ENCODE data around the gene FUT1. TPM values are rescaled to one million over a fixed set of nuclear protein-coding genes. Genes with fewer than 3 reads are reported as not detected.

Gene FUT1
- total RNA-seq, 4 donors from 2014 or later, result 0.54 to 3.5 (median 2.6) TPM

- TF ChIP-seq CTCF (IDR thresholded peaks at IDR 0.05) (no peak), POLR2AphosphoS5 (IDR thresholded peaks at IDR 0.05) (no peak), EP300 (IDR thresholded peaks at IDR 0.05) (no peak), POLR2A (IDR thresholded peaks at IDR 0.05) (no peak)
- Histone ChIP-seq H3K27me3 (no peaks in the 10 kb centered on the region), H3K36me3 (no peaks in the 10 kb centered on the region), H3K4me3 (peak overlapping the region; percentile 23 to 65), H3K4me1 (peaks cover 0 to 68% (median 43%) of the 10 kb centered on the region in 3 donors), H3K27ac (peak overlapping the region; percentile 66 to 92 (median 86)), H3K9me3 (no peaks in the 10 kb centered on the region)
- 28 to 34% methylated on average over 10 to 17 of the region's 26 CpGs for WGBS, 2 donors (ENCODE audit: low coverage in 1 of 2)
- ATAC-seq, result no peak
Observed at GRCh38 chr19:48714759-48715675, 37.4 kb downstream of the FUT1 start.

- Histone ChIP-seq H3K4me3 (peak overlapping the region; percentile 63 to 65), H3K9me3 (no peaks in the 10 kb centered on the region), H3K27me3 (no peaks in the 10 kb centered on the region), H3K27ac (peak overlapping the region; percentile 66 to 92 (median 86)), H3K4me1 (peaks cover 0 to 59% (median 37%) of the 10 kb centered on the region in 3 donors), H3K36me3 (no peaks in the 10 kb centered on the region)
- ATAC-seq, result peak; percentile 96
- 0% methylated on average over 12 to 13 of the region's 67 CpGs for WGBS, 2 donors (ENCODE audit: low coverage in 1 of 2)
- no peak for TF ChIP-seq EP300 (IDR thresholded peaks at IDR 0.05)
- peak; percentile 50 for TF ChIP-seq POLR2AphosphoS5 (IDR thresholded peaks at IDR 0.05)
- TF ChIP-seq POLR2A (IDR thresholded peaks at IDR 0.05), result peak in 1 of 2 donors; percentile 29
- TF ChIP-seq CTCF (IDR thresholded peaks at IDR 0.05), result peak in 1 of 4 experiments; percentile 30
Observed at GRCh38 chr19:48713864-48714755, 38.3 kb downstream of the FUT1 start.

DNA sequence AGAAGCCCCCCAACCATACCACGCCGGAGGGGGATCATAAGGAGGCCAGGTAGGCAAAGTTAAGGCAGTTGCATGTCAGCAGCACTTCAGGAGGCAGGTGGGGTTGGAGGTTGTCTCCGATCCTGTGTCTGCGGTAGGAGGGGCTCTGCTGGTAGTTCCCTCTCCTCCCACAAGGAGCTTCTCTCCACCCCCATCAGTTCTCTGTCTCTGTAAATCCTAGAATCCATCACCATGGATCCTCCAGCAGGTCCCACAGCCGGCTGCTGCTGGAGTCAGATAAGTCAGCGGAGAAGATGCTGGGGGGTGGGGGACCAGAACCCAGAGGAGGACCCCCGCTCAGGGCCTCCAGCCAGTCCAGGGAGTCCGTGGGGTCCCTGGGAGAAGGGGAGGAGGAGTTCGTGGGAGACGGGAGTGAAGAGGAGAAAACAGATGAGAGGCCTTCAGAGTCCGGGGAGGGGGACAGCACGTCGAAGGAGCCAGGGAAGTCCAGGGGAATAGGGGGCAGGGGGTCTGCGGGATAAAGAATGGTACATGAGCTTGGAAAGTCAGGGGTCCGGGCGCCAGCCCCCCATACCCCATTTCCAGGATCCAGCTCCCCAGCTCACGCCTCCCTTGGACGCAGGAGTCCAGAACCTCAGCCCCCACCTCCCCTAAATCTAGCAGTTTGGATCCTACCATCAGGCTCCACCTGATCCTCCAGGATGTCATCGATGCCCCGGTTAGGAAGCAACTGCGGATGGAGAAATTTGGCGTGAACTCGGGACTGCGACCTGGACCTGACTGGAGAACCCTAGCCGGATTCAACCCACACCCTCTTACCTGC, 39.2 kb downstream of the FUT1 start:
- 23 to 33% methylated on average over 8 to 13 of the region's 25 CpGs for whole genome bisulfite sequencing, 2 donors (ENCODE audit: low coverage in 1 of 2)
- H3K4me1 ChIP-seq, result peaks cover 0 to 50% (median 32%) of the 10 kb centered on the region in 3 donors
- H3K9me3 ChIP-seq, result no peaks in the 10 kb centered on the region
- no peaks in the 10 kb centered on the region for H3K36me3 ChIP-seq
- TF ChIP-seq POLR2A (IDR thresholded peaks at IDR 0.05) (no peak), CTCF (IDR thresholded peaks at IDR 0.05) (no peak), EP300 (IDR thresholded peaks at IDR 0.05) (no peak), POLR2AphosphoS5 (IDR thresholded peaks at IDR 0.05) (no peak)
- no peak for ATAC-seq
- H3K27me3 ChIP-seq, result no peaks in the 10 kb centered on the region
- H3K27ac ChIP-seq, result peak overlapping the region in 3 of 4 donors; percentile 80 to 89 (median 82)
- peak overlapping the region; percentile 63 to 65 for H3K4me3 ChIP-seq

DNA sequence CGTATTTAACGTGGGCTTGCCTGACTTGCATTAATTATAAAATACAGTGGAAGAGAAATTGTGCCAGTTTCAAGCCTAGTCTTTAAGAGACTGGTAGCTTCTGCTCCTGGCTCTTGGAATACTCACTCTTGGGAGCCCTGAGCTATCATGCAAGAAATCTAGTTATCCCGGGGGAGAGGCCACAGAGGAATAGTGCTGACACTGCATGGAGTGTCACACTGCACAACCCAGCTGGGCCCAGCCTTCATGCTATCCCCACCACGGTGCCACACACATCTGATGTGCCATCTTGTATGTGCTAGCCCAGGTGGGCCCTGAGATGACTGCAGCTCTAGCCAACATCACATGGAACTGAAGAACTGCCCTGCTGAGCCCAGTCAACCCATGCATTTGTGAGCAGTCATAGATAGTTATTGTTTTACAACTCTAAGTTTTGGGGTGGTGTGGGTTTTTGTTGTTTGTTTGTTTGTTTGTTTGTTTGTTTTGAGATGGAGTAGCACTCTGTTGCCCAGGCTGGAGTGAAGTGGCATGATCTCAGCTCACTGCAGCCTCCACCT, 41.3 kb downstream of the FUT1 start:
- H3K27ac ChIP-seq, result no peak overlapping the region
- TF ChIP-seq EP300 (IDR thresholded peaks at IDR 0.05) (no peak), POLR2A (IDR thresholded peaks at IDR 0.05) (no peak), POLR2AphosphoS5 (IDR thresholded peaks at IDR 0.05) (no peak), CTCF (IDR thresholded peaks at IDR 0.05) (no peak)
- ATAC-seq, result no peak
- H3K36me3 ChIP-seq, result peaks cover 0 to 10% of the 10 kb centered on the region in 2 donors
- H3K4me1 ChIP-seq, result peaks cover 0 to 31% (median 22%) of the 10 kb centered on the region in 3 donors
- WGBS, 2 donors (ENCODE audit: low coverage in 1 of 2), result 65 to 80% methylated on average over 2 of the region's 4 CpGs
- no peaks in the 10 kb centered on the region for H3K27me3 ChIP-seq
- no peak overlapping the region for H3K4me3 ChIP-seq
- no peaks in the 10 kb centered on the region for H3K9me3 ChIP-seq

All from gastroesophageal sphincter (tissue), 4 donors.